Endothelial cell of umbilical vein (primary cell): Measurements from ENCODE around the gene FAM181A. TPM values are rescaled to one million over a fixed set of nuclear protein-coding genes. Genes with fewer than 3 reads are reported as not detected.

Source experiments
- BruUV-seq: library from RNA; stranded (reverse); fragments of 400-500 nt; replicated peaks from 2 replicates; lab custom pipeline; 2021; lab: Mats Ljungman, UMichigan
- CTCF ChIA-PET: fragments of 300-600, 350-600 bp; sonication (Branson Sonifier 250); formaldehyde crosslinking; loops from one replicate; lab custom pipeline; 2021; ENCODE audit warnings: antibody characterized with exemption, inconsistent platforms; lab: Charles Lee
- POLR2A ChIA-PET: fragments of 300-600, 350-600 bp; sonication (Branson Sonifier 250); formaldehyde crosslinking; loops from one replicate; lab custom pipeline; 2021; ENCODE audit warnings: antibody characterized with exemption, inconsistent platforms; lab: Charles Lee
- DNase-seq: peaks from one replicate; pipeline ENCODE4 v3.0.0-alpha.2; 2011; ENCODE audit warnings: low read depth, low spot score
- FAIRE-seq: peaks from 2 replicates; lab custom pipeline; 2011; peaks lifted over from hg19 to GRCh38; lab: Jason Lieb, UNC
- H2AFZ ChIP-seq: 2 replicates; pipeline ENCODE4 v1.6.0; 2012; ENCODE audit warnings: low read depth, low read length, control low read depth, inconsistent platforms
- H3K27ac ChIP-seq: 2 replicates; pipeline ENCODE4 v1.5.1; 2011; ENCODE audit warnings: low read depth, mild to moderate bottlenecking, control low read depth, low read length, moderate library complexity; ENCODE audit not compliant: insufficient read depth
- H3K27me3 ChIP-seq, 2 experiments: 2 replicates each; pipeline versions ENCODE4 v1.6.0 to v1.6.1; 2011; ENCODE audit warnings: low read length in 2 of 2, mixed read lengths in 1 of 2; ENCODE audit not compliant: control insufficient read depth in 2 of 2, insufficient read depth in 2 of 2
- H3K36me3 ChIP-seq, 2 experiments: 2 replicates in 1 of 2; 3 replicates in 1 of 2; pipeline ENCODE4 v1.5.1; 2011; ENCODE audit warnings: low read length in 2 of 2, mild to moderate bottlenecking in 1 of 2, moderate library complexity in 1 of 2; ENCODE audit not compliant: control insufficient read depth in 2 of 2, insufficient read depth in 2 of 2; ENCODE audit errors: extremely low read depth in 1 of 2
- H3K4me1 ChIP-seq: 3 replicates; pipeline ENCODE4 v1.5.1; 2011; ENCODE audit warnings: mild to moderate bottlenecking, low read length; ENCODE audit not compliant: control insufficient read depth, insufficient read depth; ENCODE audit errors: extremely low read depth
- H3K4me2 ChIP-seq: 2 replicates; pipeline ENCODE4 v1.6.1; 2011; ENCODE audit warnings: low read length, control low read depth, mixed read lengths; ENCODE audit not compliant: insufficient read depth
- H3K4me3 ChIP-seq, 3 experiments: fragments of 200-600 bp in 1 of 3; sonication (generic), shearing (Covaris generic) in 1 of 3; replicated peaks in 1 of 3; 2 replicates each; pipeline ENCODE4 v1.5.1; 2011 to 2016; ENCODE audit warnings: control low read depth in 3 of 3, low read length in 3 of 3, mild to moderate bottlenecking in 2 of 3, inconsistent platforms in 1 of 3, low read depth in 1 of 3, moderate library complexity in 1 of 3; ENCODE audit not compliant: insufficient read depth in 1 of 3
- H3K79me2 ChIP-seq: 2 replicates; pipeline ENCODE4 v1.6.0; 2012; ENCODE audit warnings: low read length, inconsistent platforms; ENCODE audit not compliant: control insufficient read depth, insufficient read depth
- H3K9ac ChIP-seq: replicated peaks from 2 replicates; pipeline ENCODE3; 2011; ENCODE audit warnings: low read length, control low read depth; ENCODE audit not compliant: insufficient read depth; ENCODE audit errors: extremely low read depth
- H3K9me1 ChIP-seq: replicated peaks from 3 replicates; pipeline ENCODE4 v1.6.0; 2011; ENCODE audit warnings: mild to moderate bottlenecking, low read length; ENCODE audit not compliant: control insufficient read depth, insufficient read depth; ENCODE audit errors: extremely low read depth
- H3K9me3 ChIP-seq: replicated peaks from 2 replicates; pipeline ENCODE4 v1.5.1; 2012; ENCODE audit warnings: low read length, inconsistent platforms; ENCODE audit not compliant: control insufficient read depth, insufficient read depth
- H4K20me1 ChIP-seq: replicated peaks from 2 replicates; pipeline ENCODE3; 2011; ENCODE audit warnings: mild to moderate bottlenecking, low read length; ENCODE audit not compliant: control insufficient read depth, insufficient read depth; ENCODE audit errors: extremely low read depth
- CTCF ChIP-seq, 2 donors: IDR thresholded peaks; 1 replicate in 1 of 2; 2 replicates in 1 of 2; pipeline ENCODE4 v1.5.1; 2011; ENCODE audit warnings: low read length in 2 of 2, mild to moderate bottlenecking in 2 of 2, moderate library complexity in 2 of 2, control low read depth in 1 of 2, inconsistent platforms in 1 of 2, low read depth in 1 of 2; ENCODE audit not compliant: insufficient read depth in 1 of 2; ENCODE audit errors: extremely low read depth in 1 of 2
- EZH2 ChIP-seq: IDR thresholded peaks from 2 replicates; pipeline ENCODE4 v1.6.1; 2012; ENCODE audit warnings: borderline replicate concordance, low read depth, mild to moderate bottlenecking, moderate library complexity, low read length, inconsistent platforms; ENCODE audit not compliant: severe bottlenecking
- FOS ChIP-seq: IDR thresholded peaks from 2 replicates; pipeline ENCODE4 v1.6.1; 2011; ENCODE audit warnings: mild to moderate bottlenecking, low read length, moderate library complexity, borderline replicate concordance; ENCODE audit not compliant: insufficient read depth
- GATA2 ChIP-seq: IDR thresholded peaks from 2 replicates; pipeline ENCODE4 v1.7.0; 2011; ENCODE audit warnings: low read depth, mild to moderate bottlenecking, moderate library complexity, mixed read lengths, low read length; ENCODE audit not compliant: insufficient read length, insufficient read depth
- JUN ChIP-seq: IDR thresholded peaks from 2 replicates; pipeline ENCODE4 v1.6.1; 2011; ENCODE audit warnings: borderline replicate concordance, low read depth; ENCODE audit not compliant: insufficient read length, insufficient read depth
- MYC ChIP-seq: IDR thresholded peaks from one replicate; pipeline ENCODE4 v1.6.1; 2011; ENCODE audit warnings: mild to moderate bottlenecking, low read depth, low read length
- POLR2A ChIP-seq: IDR thresholded peaks from 2 replicates; pipeline ENCODE4 v1.6.1; 2012; ENCODE audit warnings: low read depth, mild to moderate bottlenecking, control low read depth, low read length
- POLR2AphosphoS5 ChIP-seq: IDR thresholded peaks from 2 replicates; pipeline ENCODE4 v1.6.1; 2012; ENCODE audit warnings: low read depth, mild to moderate bottlenecking, control low read depth, low read length, moderate library complexity; ENCODE audit not compliant: insufficient read depth
- dilution Hi-C: fragments of 300-500 bp; cut with MboI; formaldehyde crosslinking; loops from one replicate; pipeline ENCODE4 v1.15.0; 2019; ENCODE audit warnings: low sequenced_read_pairs; ENCODE audit not compliant: extremely low pct_ligation_motif_present
- intact Hi-C: fragments of 100-400 bp; cut with micrococcal nuclease; formaldehyde crosslinking; loops from one replicate; pipeline ENCODE4 v1.10.0; 2022
- polyA plus RNA-seq, 4 experiments: library from polyadenylated mRNA; depleted of rRNA in 3 of 4; stranded (reverse) in 3 of 4; unstranded in 1 of 4; fragments of >200 nt; gene quantifications; 2 replicates each; pipeline versions ENCODE4 v1.2.1 to v1.2.3, GENCODE V29; 2011 to 2012; ENCODE audit warnings: missing spikeins in 1 of 4
- total RNA-seq: library from RNA; stranded (reverse); gene quantifications from 2 replicates; pipeline ENCODE4 v1.2.3, GENCODE V29; 2021
- TF ChIP-seq, protein P1 (sequence below): IDR thresholded peaks from 2 replicates; pipeline ENCODE4 v1.6.1; 2011; ENCODE audit not compliant: insufficient read depth, insufficient read length

FAM181A gene
- total and polyA plus RNA-seq, 2 donors (not counting 3 experiments of a cell fraction or from before 2014, with no cell fraction given): not detected

GRCh38 chr14:93927800-93928145 lies 629 bp downstream of the FAM181A start:
- Histone ChIP-seq H3K4me1 (no peaks in the 10 kb centered on the region), H3K4me2 (no peak overlapping the region), H2AFZ (no peak overlapping the region), H3K4me3 (no peak overlapping the region), H3K79me2 (no peaks in the 10 kb centered on the region), H3K9me1 (no peaks in the 10 kb centered on the region), H3K27me3 (no peaks in the 10 kb centered on the region), H3K9ac (no peak overlapping the region), H4K20me1 (no peaks in the 10 kb centered on the region), H3K36me3 (no peaks in the 10 kb centered on the region), H3K9me3 (no peaks in the 10 kb centered on the region), H3K27ac (no peak overlapping the region)
- no peak for TF ChIP-seq POLR2A
- ChIA-PET POLR2A (no interaction called here), CTCF (interaction anchor here (1.8 kb wide), 1 partner anchor 12 kb away, joined by 7 read pairs; no protein-coding TSS in a partner anchor)
- intact Hi-C loops: no loop called here
- dilution Hi-C loops: no loop called here
- no peak for DNase-seq
- no peak for FAIRE-seq
- BruUV-seq: no TSS peak

DNA sequence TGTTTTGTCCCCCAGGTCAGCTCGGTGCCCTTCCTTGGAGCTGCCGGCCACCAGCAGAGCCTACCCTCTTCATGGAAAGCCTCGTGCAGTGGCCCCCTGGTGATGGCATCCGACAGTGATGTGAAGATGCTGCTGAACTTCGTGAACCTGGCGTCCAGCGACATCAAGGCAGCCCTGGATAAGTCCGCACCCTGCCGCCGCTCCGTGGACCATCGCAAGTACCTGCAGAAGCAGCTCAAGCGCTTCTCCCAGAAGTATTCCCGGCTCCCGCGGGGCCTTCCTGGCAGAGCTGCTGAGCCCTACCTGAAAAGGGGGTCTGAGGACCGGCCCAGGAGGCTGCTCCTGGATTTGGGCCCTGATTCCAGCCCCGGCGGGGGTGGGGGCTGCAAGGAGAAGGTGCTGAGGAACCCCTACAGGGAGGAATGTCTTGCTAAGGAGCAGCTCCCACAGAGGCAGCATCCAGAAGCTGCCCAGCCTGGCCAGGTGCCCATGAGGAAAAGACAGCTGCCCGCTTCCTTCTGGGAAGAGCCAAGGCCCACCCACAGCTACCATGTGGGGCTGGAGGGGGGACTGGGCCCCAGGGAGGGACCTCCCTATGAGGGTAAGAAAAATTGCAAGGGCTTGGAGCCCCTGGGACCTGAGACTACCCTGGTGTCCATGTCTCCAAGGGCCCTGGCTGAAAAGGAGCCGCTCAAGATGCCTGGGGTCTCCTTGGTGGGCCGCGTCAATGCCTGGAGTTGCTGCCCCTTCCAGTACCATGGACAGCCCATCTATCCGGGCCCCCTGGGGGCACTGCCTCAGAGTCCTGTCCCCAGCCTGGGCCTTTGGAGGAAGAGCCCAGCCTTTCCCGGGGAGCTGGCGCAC lies 1.3 kb downstream of the FAM181A start:
- Histone ChIP-seq H3K36me3 (no peaks in the 10 kb centered on the region), H3K9ac (no peak overlapping the region), H3K4me1 (no peaks in the 10 kb centered on the region), H3K79me2 (no peaks in the 10 kb centered on the region), H3K4me2 (no peak overlapping the region), H2AFZ (no peak overlapping the region), H3K9me1 (no peaks in the 10 kb centered on the region), H3K4me3 (no peak overlapping the region), H3K27me3 (no peaks in the 10 kb centered on the region), H3K9me3 (no peaks in the 10 kb centered on the region), H4K20me1 (no peaks in the 10 kb centered on the region), H3K27ac (no peak overlapping the region)
- CTCF ChIA-PET: interaction anchor here (0.9 to 1.8 kb wide), 2 partner anchors 11 to 78 kb away, joined by 3 to 7 read pairs; no protein-coding TSS in a partner anchor
- POLR2A ChIA-PET: no interaction called here
- DNase-seq (no peak), FAIRE-seq (no peak)
- dilution Hi-C loops: no loop called here
- TF ChIP-seq GATA2 (no peak), POLR2A (no peak), EZH2 (no peak), JUN (no peak), FOS (no peak), POLR2AphosphoS5 (no peak), MYC (no peak), CTCF (IDR thresholded peaks at IDR 0.05; ENCODE audit: extremely low read depth in 1 of 2, insufficient read depth in 1 of 2, low read depth in 1 of 2, low read length in 2 of 2) (no peak)
- TF ChIP-seq, protein P1, sequence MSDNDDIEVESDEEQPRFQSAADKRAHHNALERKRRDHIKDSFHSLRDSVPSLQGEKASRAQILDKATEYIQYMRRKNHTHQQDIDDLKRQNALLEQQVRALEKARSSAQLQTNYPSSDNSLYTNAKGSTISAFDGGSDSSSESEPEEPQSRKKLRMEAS: no peak
- intact Hi-C loops: no loop called here
- no TSS peak for BruUV-seq
